ENCODE measurements around the gene IRAK2. TPM values are rescaled to one million over a fixed set of nuclear protein-coding genes. Genes with fewer than 3 reads are reported as not detected.
"Not testable (repeated sequence)": the region's sequence is repeated elsewhere in the genome, so short reads cannot be mapped to it uniquely, and the experiment has no call there.

IRAK2 gene
- total RNA-seq, 1 donor from 2014 or later, result 1.9 TPM

GRCh38 chr3:10244009-10244408, 79.3 kb downstream of the IRAK2 start:
- DNase-seq (ENCODE audit: low spot score), result no peak
- intact Hi-C loops (cut with DNase I), result no loop called here

- DNase-seq (ENCODE audit: low spot score), result no peak
- intact Hi-C loops (cut with DNase I), result loop anchor here (5.0 kb wide), 1 partner anchor 72 kb away; no protein-coding TSS in a partner anchor
Measured at GRCh38 chr3:10245081-10245712, 80.5 kb downstream of the IRAK2 start.

DNA sequence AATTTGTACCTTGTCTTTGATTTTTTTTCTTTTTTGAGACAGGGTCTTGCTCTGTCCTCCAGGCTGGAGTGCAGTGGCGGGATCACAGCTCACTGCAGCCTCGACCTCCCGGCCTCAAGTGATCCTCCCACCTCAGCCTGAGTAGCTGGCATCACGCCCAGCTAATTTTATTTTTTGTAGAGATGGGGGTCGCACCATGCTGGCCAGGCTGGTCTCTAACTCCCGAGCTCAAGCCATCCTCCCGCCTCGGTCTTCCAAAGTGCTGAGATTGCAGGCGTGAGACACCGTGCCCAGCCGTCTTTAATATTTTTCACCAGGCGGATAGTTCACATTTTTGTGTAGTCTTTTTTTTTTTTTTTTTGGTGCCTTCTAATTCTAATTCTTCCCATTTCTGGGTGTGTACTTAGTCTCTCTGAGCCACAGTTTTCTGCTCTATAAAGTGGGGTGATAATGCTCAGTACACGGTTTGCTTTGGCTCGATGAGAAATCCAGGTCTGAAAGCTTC, 83.0 kb downstream of the IRAK2 start:
- intact Hi-C loops (cut with DNase I), result loop anchor here (5.0 kb wide), 1 partner anchor 70 kb away; no protein-coding TSS in a partner anchor
- no peak for DNase-seq (ENCODE audit: low spot score)

DNA sequence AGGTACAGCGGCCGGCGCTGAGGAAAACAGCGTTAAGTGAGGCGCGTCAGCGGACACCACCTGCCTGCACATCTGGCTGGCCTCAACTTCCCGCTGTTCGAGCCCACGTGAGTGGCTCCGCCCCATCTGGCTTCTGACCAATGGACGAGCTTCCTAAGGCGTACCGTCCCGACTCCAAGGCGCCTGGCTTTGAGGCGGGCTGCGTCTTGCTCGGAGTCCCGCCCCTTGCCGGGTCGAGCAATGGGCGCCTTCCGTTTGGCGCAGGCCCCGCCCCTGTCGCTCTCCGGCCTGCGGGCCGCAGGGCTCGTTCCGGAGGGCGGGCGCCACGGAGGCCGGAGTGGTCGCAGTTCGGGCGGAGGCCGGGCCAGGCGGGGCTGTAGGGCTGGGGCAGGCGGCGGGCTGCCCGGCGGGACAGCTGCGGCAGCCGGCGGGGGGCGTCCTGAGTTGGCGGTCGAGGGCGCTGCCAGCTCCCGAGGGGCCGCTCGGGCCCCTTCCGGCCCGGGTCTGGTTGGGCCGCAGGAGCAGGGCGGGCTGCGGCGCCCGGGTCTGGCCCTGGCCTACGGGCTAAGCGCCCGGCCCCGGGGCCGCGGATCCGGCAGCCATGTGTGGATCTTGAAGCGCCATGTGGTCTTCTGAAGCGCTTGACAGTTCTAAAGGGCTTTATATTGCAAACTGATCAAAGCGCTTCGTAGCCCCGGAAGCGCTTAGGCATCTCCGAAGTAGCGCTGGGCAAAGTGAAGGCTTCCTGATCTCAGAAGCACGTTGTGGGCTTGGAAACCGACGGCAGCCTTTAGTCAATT, 83.7 kb downstream of the IRAK2 start, which contains the start of gene TATDN2:
Gene TATDN2, plus strand, starts transcription at position 276 of the 800 bp plus-strand sequence. CDS start 742 bp downstream, outside the sequence.
- DNase-seq (ENCODE audit: low spot score), result peak; percentile 99

DNA sequence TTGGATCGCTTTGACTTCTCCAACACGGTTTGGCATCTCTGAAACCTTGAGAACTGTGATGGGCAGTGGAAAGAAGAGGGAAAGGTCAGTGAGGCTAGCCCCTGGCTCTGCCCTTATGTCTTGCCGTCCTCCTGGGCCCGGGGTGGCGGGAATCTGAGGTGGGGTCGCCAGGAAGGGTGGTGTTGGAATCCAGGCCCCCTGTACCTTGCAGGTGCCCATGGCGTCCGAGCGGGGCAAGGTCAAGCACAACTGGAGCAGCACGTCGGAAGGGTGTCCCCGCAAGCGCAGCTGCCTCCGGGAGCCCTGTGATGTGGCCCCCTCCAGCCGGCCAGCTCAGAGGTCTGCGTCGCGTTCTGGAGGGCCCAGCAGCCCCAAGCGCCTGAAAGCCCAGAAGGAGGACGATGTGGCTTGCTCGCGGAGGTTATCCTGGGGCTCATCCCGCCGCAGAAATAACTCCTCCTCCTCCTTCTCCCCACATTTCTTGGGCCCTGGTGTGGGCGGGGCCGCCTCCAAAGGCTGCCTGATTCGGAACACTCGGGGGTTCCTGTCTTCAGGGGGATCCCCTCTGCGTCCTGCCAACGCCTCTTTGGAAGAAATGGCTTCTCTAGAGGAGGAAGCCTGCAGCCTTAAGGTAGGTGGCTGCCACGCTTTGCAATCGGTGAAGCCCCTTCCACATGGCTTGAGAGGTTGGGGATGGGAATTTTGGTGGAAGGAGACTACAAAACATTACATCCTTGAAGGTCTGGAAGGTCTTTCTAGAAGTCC, 84.4 kb downstream of the IRAK2 start:
- peak; percentile 80 for DNase-seq (ENCODE audit: low spot score)
- intact Hi-C loops (cut with DNase I), result loop anchor here (5.0 kb wide), 1 partner anchor 68 kb away; no protein-coding TSS in a partner anchor

More for the DNA sequence above, 83.7 kb downstream of the IRAK2 start, which contains the start of gene TATDN2:
- intact Hi-C loops (cut with DNase I), result loop anchor here (5.0 kb wide), 1 partner anchor 69 kb away; no protein-coding TSS in a partner anchor

- no peak for DNase-seq (ENCODE audit: low spot score)
- intact Hi-C loops (cut with DNase I), result loop anchor here (5.0 kb wide), 1 partner anchor 67 kb away; no protein-coding TSS in a partner anchor
Measured at GRCh38 chr3:10249833-10250232, 85.1 kb downstream of the IRAK2 start.

DNA sequence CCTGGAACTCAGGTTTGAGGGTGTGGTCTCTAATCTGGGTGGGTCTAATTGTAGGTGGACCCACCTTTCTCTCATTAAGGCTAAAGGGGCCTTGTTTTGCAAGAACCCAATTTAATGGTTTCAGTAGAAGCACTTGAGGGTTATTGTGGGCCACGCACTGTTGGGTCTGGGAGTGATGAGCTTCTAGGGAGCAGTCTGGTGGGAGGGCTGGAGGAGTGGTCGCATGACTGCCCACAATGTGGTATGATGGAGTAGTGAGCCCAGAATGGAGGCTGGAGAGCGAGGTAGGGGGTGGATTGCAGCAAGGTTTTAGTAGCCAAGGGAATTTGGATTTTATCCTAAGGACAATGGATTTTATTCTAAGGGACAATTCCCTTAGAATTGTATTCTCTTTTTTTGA, 86.3 kb downstream of the IRAK2 start:
- DNase-seq (ENCODE audit: low spot score), result no peak
- intact Hi-C loops (cut with DNase I), result no loop called here

- no peak for DNase-seq (ENCODE audit: low spot score)
- intact Hi-C loops (cut with DNase I), result no loop called here
Measured at GRCh38 chr3:10253731-10254130, 89.0 kb downstream of the IRAK2 start.

- intact Hi-C loops (cut with DNase I), result no loop called here
- DNase-seq (ENCODE audit: low spot score), result no peak
Measured at GRCh38 chr3:10255835-10256234, 91.1 kb downstream of the IRAK2 start.

DNA sequence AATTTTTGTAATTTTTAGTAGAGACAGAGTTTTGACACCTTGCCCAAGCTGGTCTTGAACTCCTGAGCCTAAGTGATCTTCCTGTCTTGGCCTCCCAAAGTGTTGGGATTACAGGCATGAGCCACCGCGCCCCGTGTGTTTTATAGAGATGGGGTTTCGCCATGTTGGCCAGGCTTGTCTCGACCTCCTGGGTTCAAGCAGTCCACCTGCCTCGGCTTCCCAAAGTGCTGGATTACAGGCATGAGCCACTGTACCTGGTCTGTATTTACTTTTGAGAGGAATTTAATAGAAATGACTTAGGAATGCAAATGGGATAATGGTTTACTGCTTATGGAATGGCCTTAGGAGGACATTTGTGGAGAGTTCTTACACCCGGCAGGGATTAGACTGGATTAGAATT, 94.3 kb downstream of the IRAK2 start:
- intact Hi-C loops (cut with DNase I), result no loop called here
- no peak for DNase-seq (ENCODE audit: low spot score)

GRCh38 chr3:10259798-10260197, 95.1 kb downstream of the IRAK2 start:
- intact Hi-C loops (cut with DNase I), result no loop called here
- DNase-seq (ENCODE audit: low spot score), result no peak

- intact Hi-C loops (cut with DNase I), result no loop called here
- no peak for DNase-seq (ENCODE audit: low spot score)
Measured at GRCh38 chr3:10260211-10260701, 95.5 kb downstream of the IRAK2 start.

DNA sequence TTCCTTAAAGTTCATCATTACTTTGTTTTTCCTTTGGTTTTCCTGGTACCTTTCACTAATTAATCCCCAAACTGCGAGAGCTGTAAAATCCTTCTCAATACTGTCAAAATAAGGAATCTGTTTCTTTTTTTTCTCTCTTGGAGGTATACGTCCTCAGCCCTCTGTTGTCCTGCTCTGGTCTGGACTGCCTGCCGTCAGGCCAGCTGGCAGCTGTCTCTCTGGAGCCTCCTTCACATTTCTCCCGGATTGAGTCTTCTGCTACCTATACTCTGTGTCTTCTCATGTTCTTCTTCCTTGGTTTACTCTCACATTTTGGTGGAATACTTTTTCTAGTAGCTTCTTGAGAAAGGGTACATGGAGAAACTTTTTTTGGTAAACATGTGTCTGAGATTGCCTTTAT, 97.3 kb downstream of the IRAK2 start:
- intact Hi-C loops (cut with DNase I), result no loop called here
- no peak for DNase-seq (ENCODE audit: low spot score)

DNA sequence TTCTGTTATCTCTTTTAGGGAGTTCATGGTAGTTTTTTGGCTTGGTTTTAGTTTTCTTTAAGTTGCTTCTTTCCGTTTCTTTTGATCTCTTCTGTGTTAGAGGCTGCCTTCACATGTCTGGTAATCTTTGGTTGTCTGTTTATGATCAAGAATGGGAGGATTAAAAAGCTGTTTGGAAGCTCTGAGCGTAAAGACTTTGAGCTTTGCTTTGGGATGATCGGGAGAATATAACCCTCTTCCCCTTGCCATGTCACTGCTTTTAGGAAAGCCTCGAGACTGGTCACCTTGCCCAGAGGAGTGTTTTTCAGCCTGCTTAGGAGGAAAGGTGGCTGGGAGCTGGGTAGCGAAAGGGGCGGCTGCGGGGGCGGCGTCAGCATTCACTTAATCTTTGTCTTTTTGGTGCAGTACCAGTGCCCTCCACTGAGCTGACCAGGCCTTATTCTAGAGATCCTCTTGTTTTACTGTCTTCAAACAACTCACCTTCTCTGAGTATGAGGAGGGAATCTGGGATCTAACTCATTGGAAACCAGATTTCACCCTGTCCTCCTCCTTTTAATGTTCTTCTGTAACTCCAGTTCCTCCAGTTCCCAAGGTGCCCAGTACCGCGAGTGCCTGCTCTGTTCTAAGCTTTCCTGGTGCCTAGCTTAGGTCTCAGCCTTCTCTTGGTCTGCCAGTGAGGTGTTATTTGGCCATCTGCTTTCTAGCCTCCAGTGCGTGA, 99.1 kb downstream of the IRAK2 start:
- intact Hi-C loops (cut with DNase I), result no loop called here
- DNase-seq (ENCODE audit: low spot score), result no peak

DNA sequence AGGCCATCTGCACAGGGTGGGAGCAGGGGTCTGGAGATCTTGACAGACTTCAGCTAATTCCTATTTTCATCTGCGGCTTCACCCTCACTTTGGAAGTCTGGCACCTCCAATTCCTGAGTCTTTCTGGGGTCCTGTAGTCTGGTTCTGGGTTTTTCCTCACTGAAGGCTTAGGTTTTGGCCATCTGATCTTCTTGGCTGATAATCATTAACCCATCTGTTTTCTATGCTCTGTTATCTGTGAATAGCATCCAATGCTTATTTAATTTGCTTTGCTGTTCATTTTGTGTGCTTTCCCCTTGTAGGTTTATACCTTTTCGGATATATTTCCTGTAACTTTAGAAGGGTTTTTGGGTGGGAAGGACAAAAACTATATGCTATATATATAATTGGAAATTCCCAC, 101.1 kb downstream of the IRAK2 start:
- no peak for DNase-seq (ENCODE audit: low spot score)
- intact Hi-C loops (cut with DNase I), result no loop called here

DNA sequence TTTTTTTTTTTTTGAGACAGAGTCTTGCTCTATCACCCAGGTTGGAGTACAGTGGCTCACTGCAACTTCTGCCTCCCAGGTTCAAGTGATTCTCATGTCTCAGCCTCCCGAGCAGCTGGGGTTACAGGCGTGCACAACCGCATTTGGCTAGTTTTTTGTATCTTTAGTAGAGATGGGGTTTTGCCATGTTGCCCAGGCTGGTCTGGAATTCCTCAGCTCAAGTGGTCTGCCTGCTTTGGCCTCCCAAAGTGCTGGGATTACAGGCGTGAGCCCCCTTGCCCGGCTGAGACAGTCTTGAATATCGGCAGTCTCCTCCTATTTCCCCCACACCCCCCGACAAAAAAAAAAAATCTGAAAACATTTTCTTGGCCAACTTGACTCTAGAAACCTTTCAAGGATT, 102.2 kb downstream of the IRAK2 start:
- DNase-seq (ENCODE audit: low spot score); intact Hi-C loops (cut with DNase I): not testable (repeated sequence)

GRCh38 chr3:10268116-10268515, 103.4 kb downstream of the IRAK2 start:
- intact Hi-C loops (cut with DNase I), result no loop called here

GRCh38 chr3:10268930-10269329, 104.2 kb downstream of the IRAK2 start:
- intact Hi-C loops (cut with DNase I), result no loop called here
- DNase-seq (ENCODE audit: low spot score), result no peak

More at GRCh38 chr3:10268116-10268515, 103.4 kb downstream of the IRAK2 start:
- DNase-seq (ENCODE audit: low spot score), result no peak

DNA sequence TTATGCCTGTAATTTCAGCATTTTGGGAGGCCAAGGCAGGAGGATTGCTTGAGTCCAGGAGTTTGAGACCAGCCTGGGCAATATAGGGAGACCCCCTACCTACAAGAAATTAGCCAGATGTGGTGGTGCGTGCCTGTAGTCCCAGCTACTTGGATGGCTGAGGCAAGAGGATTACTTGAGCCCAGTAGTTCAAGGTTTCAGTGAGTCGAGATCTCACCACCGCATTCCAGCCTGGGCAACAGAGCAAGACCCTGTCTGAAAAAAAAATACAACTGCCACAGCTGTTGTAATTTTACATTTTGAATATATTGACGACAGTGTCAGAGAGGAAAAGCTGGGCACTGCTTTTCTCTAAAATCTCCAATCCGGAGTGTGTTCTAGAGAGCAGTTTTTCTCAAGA, 104.7 kb downstream of the IRAK2 start:
- intact Hi-C loops (cut with DNase I), result no loop called here
- DNase-seq (ENCODE audit: low spot score), result no peak
